ENCODE measurements around the gene DUSP22.

The DUSP22 gene

DNA sequence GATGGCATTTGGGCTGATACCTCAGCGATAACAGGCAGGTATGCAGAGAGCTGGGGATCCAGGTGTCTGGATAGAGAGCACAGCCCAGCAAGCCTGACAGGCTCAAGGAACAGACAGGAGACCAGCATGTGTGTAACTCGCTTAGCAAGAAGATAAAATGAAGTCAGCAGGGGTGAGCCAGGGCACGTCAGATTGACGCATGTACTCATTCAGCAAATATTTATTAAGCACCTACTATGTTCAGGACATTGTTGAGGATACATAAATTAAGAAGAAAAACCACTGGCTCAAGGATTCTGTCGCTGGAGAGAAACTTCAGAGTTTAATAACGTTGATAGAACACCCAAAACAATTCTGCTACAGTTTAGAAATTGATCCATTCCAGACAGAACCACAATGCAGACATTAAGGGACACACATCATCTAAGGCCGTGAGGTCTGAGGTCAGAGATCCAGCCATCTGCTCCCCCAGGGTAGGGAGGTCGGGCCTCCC lies 1.0 kb upstream of the DUSP22 start:
- peaks cover 37% of the 10 kb centered on the region for H3K4me1 ChIP-seq (ENCODE audit: control insufficient read depth, low read length)
- no peaks in the 10 kb centered on the region for H4K20me1 ChIP-seq (ENCODE audit: control insufficient read depth, insufficient read depth, low read depth, low read length)
- no peaks in the 10 kb centered on the region for H3K36me3 ChIP-seq (ENCODE audit: control insufficient read depth, low read length)
- peaks cover 11% of the 10 kb centered on the region for H3K79me2 ChIP-seq (ENCODE audit: control insufficient read depth, low read length)
- peak overlapping the region; percentile 96 for H3K4me2 ChIP-seq (ENCODE audit: low read length)
- H3K9me3 ChIP-seq (ENCODE audit: control insufficient read depth, insufficient read depth, low read length) = no peaks in the 10 kb centered on the region
- H3K4me3 ChIP-seq (ENCODE audit: low read length) = peak overlapping the region; percentile 87
- H3K9me2 ChIP-seq (replicated peaks; ENCODE audit: control insufficient read depth, low read length) = no peaks in the 10 kb centered on the region
- H3F3A ChIP-seq (ENCODE audit: control insufficient read depth, insufficient read depth) = no peaks in the 10 kb centered on the region
- 0 out of 2 replicates have a peak overlapping the region, but pooled peaks have one; percentile 18 for H3K27ac ChIP-seq (ENCODE audit: low read depth, low read length)
- peaks cover 23% of the 10 kb centered on the region for H3K27me3 ChIP-seq (ENCODE audit: control insufficient read depth, low read length)
- TF ChIP-seq CTCF (IDR thresholded peaks at IDR 0.05; ENCODE audit: low read depth, low read length, poor library complexity, severe bottlenecking) = no peak
- TF ChIP-seq EZH2phosphoT487 (IDR thresholded peaks at IDR 0.05; ENCODE audit: borderline replicate concordance, low read length) = no peak

- H3K79me2 ChIP-seq (ENCODE audit: control insufficient read depth, low read length) = peaks cover 15% of the 10 kb centered on the region
- TF ChIP-seq CTCF (IDR thresholded peaks at IDR 0.05; ENCODE audit: low read depth, low read length, poor library complexity, severe bottlenecking) (no peak), EZH2phosphoT487 (IDR thresholded peaks at IDR 0.05; ENCODE audit: borderline replicate concordance, low read length) (no peak)
- H3K9me3 ChIP-seq (ENCODE audit: control insufficient read depth, insufficient read depth, low read length) = no peaks in the 10 kb centered on the region
Observed at GRCh38 chr6:292506-293192, 362 bp downstream of the DUSP22 start.

DNA sequence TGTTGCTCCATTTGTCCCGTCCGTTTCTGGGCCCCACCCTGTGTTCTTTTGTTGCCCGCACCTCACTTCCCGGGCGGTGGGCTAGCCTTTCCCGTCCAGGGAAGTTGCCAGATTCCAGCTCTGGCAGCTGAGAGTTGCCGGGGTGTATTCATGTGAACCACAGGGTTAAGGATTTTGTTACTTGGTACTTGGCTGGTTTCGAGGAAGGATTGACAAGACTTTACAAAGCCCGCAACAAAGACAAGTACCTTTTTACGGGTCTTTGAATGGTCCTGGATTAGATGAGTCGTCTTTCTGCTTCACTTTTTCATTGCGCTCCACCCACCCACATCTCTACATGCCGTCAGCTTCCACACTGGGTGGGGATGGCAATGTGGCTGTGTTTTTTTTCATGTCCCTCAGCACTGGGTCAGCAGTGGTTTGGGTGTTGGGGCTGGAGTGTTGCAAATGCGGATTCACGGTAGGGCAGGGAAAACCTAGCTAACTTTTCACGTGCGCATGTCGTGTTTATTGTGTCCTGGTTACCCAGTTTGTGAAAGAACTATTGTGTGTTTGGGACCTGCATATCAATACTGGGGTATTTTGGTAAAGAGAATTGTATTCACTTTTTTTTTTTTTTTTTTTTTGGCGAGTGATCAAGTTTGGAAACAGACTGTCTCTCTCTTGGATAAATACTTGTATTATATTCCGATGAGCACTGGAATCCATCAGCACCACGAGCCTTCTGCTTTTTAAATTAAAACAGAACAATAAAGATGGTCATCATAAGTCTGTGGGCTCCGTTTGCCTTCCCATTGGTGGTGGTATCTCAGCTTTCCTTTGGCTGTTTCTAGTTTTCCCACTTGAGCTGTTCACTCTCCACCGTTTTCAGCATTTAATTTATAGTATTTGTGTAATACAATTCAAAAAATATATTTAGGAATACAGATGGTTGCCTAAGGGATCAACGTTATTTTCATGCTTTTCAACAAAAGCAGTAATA lies 1.2 kb downstream of the DUSP22 start:
- Histone ChIP-seq H3K27ac (ENCODE audit: low read depth, low read length) (peak overlapping the region; percentile 56), H3K4me3 (ENCODE audit: low read length) (peak overlapping the region; percentile 87), H3K27me3 (ENCODE audit: control insufficient read depth, low read length) (peaks cover 10% of the 10 kb centered on the region), H3K9me3 (ENCODE audit: control insufficient read depth, insufficient read depth, low read length) (no peaks in the 10 kb centered on the region), H3K4me1 (ENCODE audit: control insufficient read depth, low read length) (peaks cover 56% of the 10 kb centered on the region), H3K4me2 (ENCODE audit: low read length) (peak overlapping the region; percentile 96), H3K36me3 (ENCODE audit: control insufficient read depth, low read length) (no peaks in the 10 kb centered on the region), H3K9me2 (replicated peaks; ENCODE audit: control insufficient read depth, low read length) (no peaks in the 10 kb centered on the region), H3F3A (ENCODE audit: control insufficient read depth, insufficient read depth) (no peaks in the 10 kb centered on the region), H3K79me2 (ENCODE audit: control insufficient read depth, low read length) (peaks cover 15% of the 10 kb centered on the region), H4K20me1 (ENCODE audit: control insufficient read depth, insufficient read depth, low read depth, low read length) (no peaks in the 10 kb centered on the region)
- no peak for TF ChIP-seq EZH2phosphoT487 (IDR thresholded peaks at IDR 0.05; ENCODE audit: borderline replicate concordance, low read length)
- no peak for TF ChIP-seq CTCF (IDR thresholded peaks at IDR 0.05; ENCODE audit: low read depth, low read length, poor library complexity, severe bottlenecking)

More at GRCh38 chr6:292506-293192, 362 bp downstream of the DUSP22 start:
- no peaks in the 10 kb centered on the region for H3K9me2 ChIP-seq (replicated peaks; ENCODE audit: control insufficient read depth, low read length)
- peak overlapping the region; percentile 56 for H3K27ac ChIP-seq (ENCODE audit: low read depth, low read length)
- peaks cover 48% of the 10 kb centered on the region for H3K4me1 ChIP-seq (ENCODE audit: control insufficient read depth, low read length)
- H3K36me3 ChIP-seq (ENCODE audit: control insufficient read depth, low read length) = no peaks in the 10 kb centered on the region
- peaks cover 17% of the 10 kb centered on the region for H3K27me3 ChIP-seq (ENCODE audit: control insufficient read depth, low read length)
- peak overlapping the region; percentile 96 for H3K4me2 ChIP-seq (ENCODE audit: low read length)
- peak overlapping the region; percentile 87 for H3K4me3 ChIP-seq (ENCODE audit: low read length)
- H4K20me1 ChIP-seq (ENCODE audit: control insufficient read depth, insufficient read depth, low read depth, low read length) = no peaks in the 10 kb centered on the region
- no peaks in the 10 kb centered on the region for H3F3A ChIP-seq (ENCODE audit: control insufficient read depth, insufficient read depth)
